Measurements from ENCODE around the gene BCO1.

Gene BCO1

DNA sequence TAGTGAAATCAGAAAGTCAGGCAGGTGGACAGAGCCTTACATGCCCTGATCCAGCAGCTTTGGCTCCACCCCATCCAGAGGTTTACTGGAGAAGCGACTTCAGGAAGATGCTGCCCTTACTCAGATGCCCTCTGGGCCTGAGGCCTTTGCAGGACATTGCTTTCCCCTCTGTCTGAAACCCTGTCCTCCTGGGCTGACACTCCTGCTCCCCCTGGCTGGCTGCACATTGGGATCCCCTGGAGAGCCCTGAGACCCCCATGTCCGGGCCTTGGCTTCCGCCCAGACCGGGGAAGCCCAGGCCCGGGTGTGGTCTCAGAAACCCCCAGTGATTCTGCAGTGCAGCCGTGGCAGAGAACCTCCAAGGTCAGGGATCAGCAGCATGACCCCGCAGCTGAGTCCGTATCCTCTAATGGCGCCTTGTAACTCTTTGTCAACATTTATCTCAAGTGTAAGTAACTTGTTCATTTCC, 36.6 kb downstream of the BCO1 start:
- no peak for DNase-seq (ENCODE audit: low read depth in 1 of 2, low spot score in 1 of 2)

DNA sequence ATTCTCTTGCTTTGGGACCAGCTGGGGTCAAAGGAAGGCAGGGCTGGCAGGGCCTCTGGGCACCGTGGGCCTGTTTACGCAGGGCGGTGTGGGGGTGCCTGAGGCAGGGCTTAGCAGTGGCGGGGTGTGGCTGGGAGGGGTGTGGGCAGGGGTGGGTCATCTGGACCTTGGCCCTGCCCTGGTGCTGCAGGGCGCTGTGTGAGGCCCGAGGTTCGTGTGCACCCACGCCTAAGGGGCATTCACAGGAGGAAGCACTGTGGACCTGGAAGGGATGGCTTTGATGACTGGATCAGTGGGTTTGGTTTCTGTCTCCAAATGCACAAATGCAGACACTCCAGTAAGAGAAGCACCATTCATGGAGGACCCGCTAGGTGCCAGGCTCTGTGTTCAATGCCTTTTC, 37.3 kb downstream of the BCO1 start:
- no peak for DNase-seq (ENCODE audit: low read depth in 1 of 2, low spot score in 1 of 2)

GRCh38 chr16:81276323-81276722, 37.8 kb downstream of the BCO1 start:
- DNase-seq (ENCODE audit: low read depth in 1 of 2, low spot score in 1 of 2) = no peak

DNA sequence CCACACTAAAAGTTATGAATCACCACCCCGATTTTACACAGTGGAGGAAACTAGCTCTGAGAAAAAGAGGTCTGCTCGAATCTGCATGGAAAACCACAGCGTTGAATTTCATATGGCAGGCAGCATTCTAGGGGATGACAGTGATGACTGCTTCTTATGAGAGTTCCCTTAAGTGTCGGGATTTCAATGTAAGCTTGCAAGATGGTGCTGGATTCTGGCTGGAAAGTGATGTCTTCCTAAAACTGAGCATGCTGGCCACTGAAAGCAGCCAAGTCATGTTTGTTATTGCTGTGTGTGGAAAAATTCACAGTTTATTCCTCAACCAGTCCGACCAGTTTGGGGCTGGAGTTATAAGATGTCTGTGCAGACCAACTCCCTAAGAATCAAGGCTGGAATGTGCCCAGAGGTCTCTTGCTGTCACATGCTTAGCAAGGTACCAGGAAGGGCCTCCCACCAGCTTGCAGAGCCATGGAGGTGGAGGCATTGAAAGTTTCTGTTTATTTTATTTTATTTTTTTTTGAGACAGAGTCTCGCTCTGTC, 39.1 kb downstream of the BCO1 start:
- no peak for DNase-seq (ENCODE audit: low read depth in 1 of 2, low spot score in 1 of 2)

DNA sequence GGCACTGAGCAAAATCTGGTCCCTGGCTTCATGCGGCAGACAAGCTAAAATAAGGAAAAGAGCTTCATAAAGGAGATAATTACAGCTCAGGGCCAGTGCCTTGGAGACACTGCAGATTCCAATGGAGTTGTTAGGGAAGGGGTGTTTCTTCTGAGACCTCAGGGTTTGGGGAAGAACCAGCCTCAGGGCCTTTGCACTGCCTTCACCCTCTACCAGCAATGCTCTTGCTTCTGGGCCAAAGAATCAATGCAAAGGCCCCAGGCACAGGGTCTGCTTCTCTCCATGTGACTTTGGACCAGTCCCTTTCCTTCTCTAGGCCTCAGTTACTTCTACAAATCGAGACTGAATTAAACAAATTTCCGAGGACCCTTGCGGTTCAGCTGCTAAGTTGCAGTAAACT, 40.0 kb downstream of the BCO1 start:
- no peak for DNase-seq (ENCODE audit: low read depth in 1 of 2, low spot score in 1 of 2)

DNA sequence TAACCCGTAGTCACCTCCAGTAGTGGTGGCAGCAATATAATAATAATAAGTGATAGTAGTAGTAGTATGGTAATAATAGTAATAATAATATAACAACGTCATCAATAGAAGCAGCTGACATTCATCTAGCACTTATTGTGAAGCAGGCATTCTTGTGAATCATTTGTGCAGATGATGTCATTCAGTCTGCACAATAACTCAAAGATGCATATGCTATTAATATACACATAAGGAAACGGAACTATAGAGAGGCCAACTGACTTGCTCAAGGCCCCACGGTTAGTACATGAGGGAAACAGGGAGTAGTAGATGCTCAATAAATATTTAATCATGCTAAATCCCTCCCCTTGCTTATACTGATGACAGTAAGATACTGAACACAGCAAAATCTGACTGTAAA, 40.9 kb downstream of the BCO1 start:
- DNase-seq (ENCODE audit: low read depth in 1 of 2, low spot score in 1 of 2) = no peak

DNA sequence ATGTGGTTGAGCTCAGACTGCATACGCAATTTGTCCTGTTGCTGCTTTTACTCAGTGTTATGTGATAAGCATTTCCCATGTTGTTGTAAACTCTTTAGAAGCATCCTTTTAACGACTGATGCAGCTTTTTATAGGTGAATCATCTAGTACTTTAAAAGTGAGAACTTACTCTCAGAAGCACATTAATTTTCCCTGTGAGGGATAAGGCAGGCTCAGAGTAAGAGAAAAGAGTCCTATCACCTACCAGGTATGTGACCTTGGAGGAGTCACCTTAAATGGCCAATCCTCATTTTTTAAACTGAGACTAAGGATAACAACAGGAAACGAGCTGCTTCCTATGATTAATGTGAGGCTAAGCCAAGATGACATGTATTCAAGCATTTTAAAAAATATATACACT, 41.9 kb downstream of the BCO1 start:
- DNase-seq (ENCODE audit: low read depth in 1 of 2, low spot score in 1 of 2) = no peak

GRCh38 chr16:81283044-81283443, 44.6 kb downstream of the BCO1 start:
- DNase-seq (ENCODE audit: low read depth in 1 of 2, low spot score in 1 of 2) = no peak

- no peak for DNase-seq (ENCODE audit: low read depth in 1 of 2, low spot score in 1 of 2)
These were observed 46.6 kb downstream of the BCO1 start for GRCh38 chr16:81284995-81285600.

DNA sequence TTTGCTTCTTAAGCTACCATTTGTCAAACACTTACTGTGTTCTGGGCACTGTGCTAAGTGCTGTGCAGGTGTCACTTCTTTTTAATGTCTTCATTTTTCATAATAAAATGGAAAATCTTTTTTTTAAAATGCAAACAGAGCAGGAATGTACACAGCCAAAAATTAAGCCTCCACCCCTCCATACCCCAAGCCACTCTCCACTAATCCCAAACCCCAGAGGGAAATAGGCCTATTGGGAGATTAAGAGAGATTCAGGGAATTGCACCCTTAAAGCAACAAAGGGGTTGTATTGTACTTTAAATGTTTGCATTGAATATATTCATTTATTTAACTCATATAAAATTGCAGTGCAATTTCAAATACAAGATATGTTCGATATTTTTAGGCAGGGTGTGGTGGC, 47.7 kb downstream of the BCO1 start:
- DNase-seq (ENCODE audit: low read depth in 1 of 2, low spot score in 1 of 2) = no peak

DNA sequence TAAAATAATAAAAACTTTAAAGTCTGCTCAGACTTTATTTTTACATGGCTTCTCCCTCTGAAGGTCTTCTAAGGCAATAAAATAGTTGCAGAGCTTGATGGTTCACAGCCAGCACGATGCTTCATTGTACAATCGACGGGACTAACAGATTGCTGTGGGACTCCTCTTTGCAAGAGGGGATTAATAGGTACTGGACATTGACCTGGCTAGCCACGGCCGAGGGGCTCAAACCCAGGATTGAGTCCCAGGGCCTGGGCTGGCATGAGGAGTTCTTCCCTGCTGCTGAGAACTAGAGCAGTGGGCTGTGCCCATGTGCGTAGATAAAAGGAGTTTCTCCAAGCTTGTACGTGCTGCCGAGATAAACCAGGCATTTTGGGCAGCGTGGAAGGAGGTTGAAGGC, 52.6 kb downstream of the BCO1 start:
- DNase-seq (ENCODE audit: low read depth in 1 of 2, low spot score in 1 of 2) = no peak

- DNase-seq (ENCODE audit: low read depth in 1 of 2, low spot score in 1 of 2) = no peak
These were observed 54.4 kb downstream of the BCO1 start for GRCh38 chr16:81292936-81293335.

GRCh38 chr16:81293909-81294802, 55.7 kb downstream of the BCO1 start:
- DNase-seq (ENCODE audit: low read depth in 1 of 2, low spot score in 1 of 2) = no peak

- DNase-seq (ENCODE audit: low read depth in 1 of 2, low spot score in 1 of 2) = no peak
These were observed 58.1 kb downstream of the BCO1 start for GRCh38 chr16:81296631-81297030.

DNA sequence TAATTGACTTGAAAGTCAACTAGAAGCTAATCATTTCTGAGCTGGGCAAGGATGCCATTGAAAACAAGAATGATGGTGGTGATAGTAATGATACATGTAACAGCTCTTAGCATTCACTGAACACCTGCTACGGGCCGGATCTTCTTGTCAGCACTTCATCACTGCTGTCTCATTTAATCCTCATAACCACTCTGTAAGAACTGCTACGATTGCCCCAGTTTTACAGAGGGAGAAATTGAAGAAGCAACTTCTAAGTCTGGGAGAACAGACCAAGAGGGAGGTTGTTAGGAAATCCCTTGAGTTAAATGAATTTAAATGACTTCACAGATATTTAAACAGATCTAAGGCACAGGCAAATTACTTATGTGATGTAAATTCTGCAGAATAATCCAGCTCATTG, 69.3 kb downstream of the BCO1 start:
- no peak for DNase-seq (ENCODE audit: low read depth in 1 of 2, low spot score in 1 of 2)

GRCh38 chr16:81310045-81310644, 71.7 kb downstream of the BCO1 start:
- peak in 1 of 2 donors; percentile 41 for DNase-seq (ENCODE audit: low read depth in 1 of 2, low spot score in 1 of 2)

DNA sequence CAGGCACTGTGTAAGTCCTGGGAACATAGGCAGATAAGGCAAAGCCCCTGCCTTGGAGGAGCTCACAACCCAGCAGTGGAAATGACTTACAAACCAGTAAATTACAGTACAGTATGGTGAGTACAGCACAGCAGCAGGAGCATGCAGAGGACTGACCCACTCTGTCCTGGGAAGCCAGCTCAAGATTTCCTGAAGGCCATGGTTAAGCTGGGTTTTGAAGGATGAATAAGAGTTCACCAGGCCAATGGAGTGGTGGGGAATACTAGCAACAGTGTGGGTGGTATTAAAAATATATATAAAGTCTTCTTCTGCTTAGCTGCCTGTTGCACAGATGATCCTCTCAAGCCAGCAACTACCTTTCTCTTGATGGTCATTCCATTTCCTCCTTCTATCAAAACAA, 73.3 kb downstream of the BCO1 start:
- no peak for DNase-seq (ENCODE audit: low read depth in 1 of 2, low spot score in 1 of 2)

GRCh38 chr16:81313701-81314602, 75.5 kb downstream of the BCO1 start:
- DNase-seq (ENCODE audit: low read depth in 1 of 2, low spot score in 1 of 2) = no peak

DNA sequence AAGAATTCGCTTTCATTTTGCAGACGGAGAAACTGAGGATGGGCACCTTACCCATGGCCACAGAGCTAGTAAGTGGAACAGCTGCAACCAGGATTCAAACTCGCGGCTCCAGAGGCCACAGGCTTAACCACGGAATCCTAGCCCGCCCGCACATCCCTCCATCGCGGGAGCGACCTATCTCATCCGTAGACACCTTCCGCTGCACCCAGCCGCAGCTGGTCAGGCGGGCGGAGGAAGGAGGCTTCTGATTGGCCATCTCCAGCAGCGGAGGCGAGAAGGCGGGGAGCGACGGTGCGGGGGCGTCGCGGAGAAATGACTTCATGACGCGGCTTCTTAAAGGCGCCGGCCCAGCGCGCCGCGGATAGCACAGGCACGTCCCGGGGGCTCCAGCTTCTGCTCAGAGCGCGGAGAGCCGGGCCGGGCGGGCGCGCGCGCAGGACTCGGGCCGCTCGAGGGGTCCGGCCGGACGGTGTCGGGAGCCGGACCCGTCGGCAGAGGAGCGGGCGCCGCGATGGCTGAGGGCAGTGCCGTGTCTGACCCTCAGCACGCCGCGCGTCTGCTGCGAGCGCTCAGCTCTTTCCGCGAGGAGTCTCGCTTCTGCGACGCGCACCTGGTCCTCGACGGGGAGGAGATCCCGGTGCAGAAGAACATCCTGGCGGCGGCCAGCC, 76.2 kb downstream of the BCO1 start, which contains the start of gene GAN:
GAN (plus strand) TSS at position 360 of the 668 bp plus-strand sequence; CDS start at position 512, 152 bp downstream.
- DNase-seq (ENCODE audit: low read depth in 1 of 2, low spot score in 1 of 2) = peak; percentile 85 to 92

All from activated CD4-positive, alpha-beta T cell treated with anti-CD3 and anti-CD28 coated beads, Interleukin-2, amount 50 U/mL, for 24 hours (primary cell).